Choroid plexus epithelial cell (primary cell): ENCODE data around the gene TNPO2.
A peak's percentile ranks its signal among the peaks of the same experiment; 100 is the strongest.

Experiments used
- DNase-seq: peaks from one replicate; pipeline ENCODE4 v3.0.0-alpha.2; 2010; ENCODE audit warnings: low read depth
- H3K4me3 ChIP-seq: 2 replicates; pipeline ENCODE4 v1.5.1; 2011; ENCODE audit warnings: low read depth, mild to moderate bottlenecking, control low read depth, low read length, moderate library complexity
- CTCF ChIP-seq: conservative IDR thresholded peaks from 2 replicates; pipeline ENCODE4 v1.5.1; 2011; ENCODE audit warnings: low read depth, mild to moderate bottlenecking, control low read depth, inconsistent platforms, low read length, moderate library complexity

Gene TNPO2

GRCh38 chr19:12657966-12658365, 65.8 kb downstream of the TNPO2 start:
- no peak overlapping the region for H3K4me3 ChIP-seq
- peak; percentile 3 for TF ChIP-seq CTCF
- DNase-seq = no peak

GRCh38 chr19:12656899-12657571, 66.7 kb downstream of the TNPO2 start:
- no peak for DNase-seq
- no peak overlapping the region for H3K4me3 ChIP-seq
- peak; percentile 18 for TF ChIP-seq CTCF

GRCh38 chr19:12655546-12655945, 68.2 kb downstream of the TNPO2 start:
- no peak for TF ChIP-seq CTCF
- DNase-seq = no peak
- no peak overlapping the region for H3K4me3 ChIP-seq

- H3K4me3 ChIP-seq = no peak overlapping the region
- no peak for TF ChIP-seq CTCF
Measured at GRCh38 chr19:12652219-12652618, 71.5 kb downstream of the TNPO2 start.

GRCh38 chr19:12649941-12650340, 73.8 kb downstream of the TNPO2 start:
- TF ChIP-seq CTCF = no peak
- no peak overlapping the region for H3K4me3 ChIP-seq
- no peak for DNase-seq

More at GRCh38 chr19:12652219-12652618, 71.5 kb downstream of the TNPO2 start:
- DNase-seq = no peak
